Osteoblast (primary cell): ENCODE results near the gene ST3GAL2. TPM values are rescaled to one million over a fixed set of nuclear protein-coding genes. Genes with fewer than 3 reads are reported as not detected.

Experiments used
- DNase-seq: peaks from one replicate; pipeline ENCODE4 v3.0.0; 2011; ENCODE audit warnings: low spot score, mixed read lengths; ENCODE audit not compliant: insufficient read length; ENCODE audit errors: missing footprints
- H2AFZ ChIP-seq: 2 replicates; pipeline ENCODE4 v1.6.0; 2011; ENCODE audit warnings: mild to moderate bottlenecking, low read length
- H3K27ac ChIP-seq: 2 replicates; pipeline ENCODE4 v1.5.1; 2011; ENCODE audit warnings: mild to moderate bottlenecking, low read depth, low read length, moderate library complexity
- H3K27me3 ChIP-seq: 2 replicates; pipeline ENCODE4 v1.6.0; 2012; ENCODE audit warnings: mild to moderate bottlenecking, control low read depth, inconsistent platforms, low read length, moderate library complexity; ENCODE audit not compliant: insufficient read depth
- H3K36me3 ChIP-seq: 2 replicates; pipeline ENCODE4 v1.5.1; 2011; ENCODE audit warnings: mild to moderate bottlenecking, low read length, control low read depth, moderate library complexity; ENCODE audit not compliant: insufficient read depth
- H3K4me1 ChIP-seq: 2 replicates; pipeline ENCODE4 v1.5.1; 2011; ENCODE audit warnings: mild to moderate bottlenecking, low read length, control low read depth, moderate library complexity; ENCODE audit not compliant: insufficient read depth
- H3K4me2 ChIP-seq: 2 replicates; pipeline ENCODE4 v1.6.0; 2011; ENCODE audit warnings: mild to moderate bottlenecking, low read length; ENCODE audit not compliant: insufficient read depth
- H3K4me3 ChIP-seq: fragments of 200-600 bp; sonication (generic); 3 replicates; pipeline ENCODE4 v1.5.1; 2012; ENCODE audit warnings: mild to moderate bottlenecking, low read length, inconsistent platforms; ENCODE audit not compliant: insufficient read depth
- H3K79me2 ChIP-seq: 2 replicates; pipeline ENCODE4 v1.6.0; 2012; ENCODE audit warnings: mild to moderate bottlenecking, low read length, control low read depth, inconsistent platforms; ENCODE audit not compliant: insufficient read depth
- H3K9me3 ChIP-seq: 2 replicates; pipeline ENCODE4 v1.5.1; 2011; ENCODE audit warnings: low read depth, low read length, control low read depth
- H4K20me1 ChIP-seq: 2 replicates; pipeline ENCODE4 v1.6.0; 2012; ENCODE audit warnings: mild to moderate bottlenecking, low read length, control low read depth; ENCODE audit not compliant: insufficient read depth
- CTCF ChIP-seq: IDR thresholded peaks from 2 replicates; pipeline ENCODE4 v1.5.1; 2011; ENCODE audit warnings: mild to moderate bottlenecking, low read depth, low read length, moderate library complexity; ENCODE audit errors: extremely low read depth
- total RNA-seq: library from RNA; depleted of rRNA; stranded (reverse); fragments of >200 nt; gene quantifications from 2 replicates; pipeline ENCODE4 v1.2.3, GENCODE V29; 2012

Gene ST3GAL2
- total RNA-seq, 1 donor: 22.4 TPM

DNA sequence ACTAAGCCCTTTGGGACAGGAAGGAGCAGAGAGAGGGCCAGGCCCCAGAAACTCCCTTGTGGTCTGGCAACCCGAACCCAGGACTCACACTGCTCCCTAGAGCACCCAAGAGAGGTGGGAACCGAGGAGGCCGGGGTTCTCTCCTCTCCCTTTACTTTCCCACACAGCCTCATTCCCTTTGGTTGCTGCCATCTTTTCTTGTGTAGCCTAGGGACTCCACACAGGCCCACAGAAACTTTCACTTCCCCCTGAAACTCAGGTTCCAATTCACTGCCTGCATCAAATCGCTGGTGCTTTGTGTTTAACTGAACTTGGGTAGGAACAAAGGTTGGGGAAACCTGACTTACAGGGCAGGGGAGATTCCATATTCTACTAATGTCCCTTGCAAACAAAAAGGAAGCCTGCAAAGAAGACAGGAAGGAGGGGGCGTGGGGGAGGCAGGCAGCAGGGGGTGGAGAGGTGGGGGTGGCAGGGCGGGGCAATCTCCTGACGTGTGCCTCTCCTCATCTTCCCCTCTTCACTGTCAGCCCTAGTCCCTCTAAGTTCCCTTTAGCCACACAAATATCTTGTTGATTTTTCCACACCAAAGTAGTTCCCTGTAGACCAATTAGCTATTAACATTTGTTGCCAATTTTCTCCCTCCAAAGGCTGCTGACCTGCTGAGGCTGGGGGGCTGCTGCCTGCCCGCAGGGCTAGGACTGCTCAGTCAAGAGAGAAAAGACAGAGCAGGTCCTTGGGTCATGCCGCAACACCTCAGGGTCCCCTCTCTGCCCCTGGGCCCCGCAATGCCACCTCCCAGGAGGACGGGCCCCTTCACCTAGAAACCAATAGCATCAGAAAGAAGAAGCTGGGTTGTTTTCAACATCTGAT lies 8.0 kb downstream of the ST3GAL2 start:
- no peaks in the 10 kb centered on the region for H3K9me3 ChIP-seq
- no peaks in the 10 kb centered on the region for H3K27me3 ChIP-seq
- H4K20me1 ChIP-seq: peaks cover 51% of the 10 kb centered on the region
- H3K27ac ChIP-seq: peak overlapping the region; percentile 35
- H3K4me3 ChIP-seq: no peak overlapping the region
- TF ChIP-seq CTCF: no peak
- no peak overlapping the region for H3K4me2 ChIP-seq
- H3K4me1 ChIP-seq: peaks cover 48% of the 10 kb centered on the region
- peak; percentile 25 for DNase-seq
- peaks cover 72% of the 10 kb centered on the region for H3K79me2 ChIP-seq
- H3K36me3 ChIP-seq: peaks cover 5% of the 10 kb centered on the region
- H2AFZ ChIP-seq: no peak overlapping the region

- Histone ChIP-seq H3K4me1 (peaks cover 48% of the 10 kb centered on the region), H3K79me2 (peaks cover 76% of the 10 kb centered on the region), H3K27me3 (no peaks in the 10 kb centered on the region), H4K20me1 (peaks cover 57% of the 10 kb centered on the region), H3K36me3 (peaks cover 5% of the 10 kb centered on the region), H2AFZ (no peak overlapping the region), H3K4me2 (no peak overlapping the region), H3K9me3 (no peaks in the 10 kb centered on the region), H3K27ac (peak overlapping the region; percentile 35), H3K4me3 (no peak overlapping the region)
- peak; percentile 48 for DNase-seq
- TF ChIP-seq CTCF: no peak
These were observed 8.8 kb downstream of the ST3GAL2 start for GRCh38 chr16:70429888-70430666.

DNA sequence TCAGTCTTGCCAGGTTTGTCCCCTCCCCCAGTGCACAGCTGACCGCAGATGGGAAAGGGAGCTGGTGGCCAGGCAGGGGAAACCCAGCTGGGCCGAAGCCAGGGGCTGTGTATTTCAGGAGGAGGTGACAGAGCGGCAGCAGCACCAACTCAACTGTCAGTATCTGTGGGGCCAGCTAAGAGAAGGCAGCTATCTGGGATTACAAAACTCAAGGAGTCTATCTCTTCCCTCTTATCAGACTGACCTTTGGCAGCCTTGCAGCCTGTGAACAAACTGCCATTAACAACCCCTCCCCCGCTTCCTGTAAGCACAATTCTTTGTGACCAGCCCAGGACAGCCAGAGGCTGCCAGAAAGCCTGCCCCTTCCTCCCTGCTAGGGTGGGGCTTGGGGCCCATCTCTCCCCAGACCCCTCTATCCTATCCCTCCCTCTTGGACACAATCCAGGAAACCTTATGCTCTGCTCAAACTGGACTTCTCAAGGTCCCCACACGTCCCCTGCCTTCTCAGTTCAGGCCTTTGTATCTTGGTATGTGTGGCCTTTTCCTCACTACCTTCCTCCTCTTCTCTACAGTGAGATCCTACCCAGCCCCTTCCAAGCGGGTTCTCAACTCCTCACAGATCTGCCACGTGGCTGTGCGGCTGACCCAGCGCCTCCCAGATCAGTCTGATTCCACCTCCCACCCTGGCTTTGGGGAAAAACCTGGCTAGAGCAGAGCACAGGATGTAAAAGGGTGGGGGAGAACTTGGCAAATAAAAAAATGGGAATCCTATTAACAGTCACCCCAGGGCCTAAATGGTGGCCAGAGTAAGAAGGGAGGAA lies 10.5 kb downstream of the ST3GAL2 start:
- Histone ChIP-seq H3K4me1 (peaks cover 43% of the 10 kb centered on the region), H4K20me1 (peaks cover 46% of the 10 kb centered on the region), H3K4me2 (peak overlapping the region; percentile 68), H3K9me3 (no peaks in the 10 kb centered on the region), H3K27ac (peak overlapping the region; percentile 72), H2AFZ (no peak overlapping the region), H3K79me2 (peaks cover 70% of the 10 kb centered on the region), H3K27me3 (no peaks in the 10 kb centered on the region), H3K36me3 (no peaks in the 10 kb centered on the region), H3K4me3 (no peak overlapping the region)
- no peak for TF ChIP-seq CTCF
- DNase-seq: peak; percentile 96
